DMS79 treated with DMSO at 0.1 percent for 48 hours (cell line): ENCODE results near the gene FOXO1.
"Not testable (repeated sequence)": the region's sequence is repeated elsewhere in the genome, so short reads cannot be mapped to it uniquely, and the experiment has no call there.

Experiments used
- DNase-seq: peaks from one replicate; lab custom pipeline; 2025; lab: John Stamatoyannopoulos, UW

The FOXO1 gene

GRCh38 chr13:40666045-40666932 is at the start of gene FOXO1:
TSS of gene FOXO1 (minus strand) at chr13:40666641. CDS start at chr13:40666212, 429 bp downstream.
- DNase-seq, result peak; percentile 44

GRCh38 chr13:40714433-40714832 is 48.0 kb upstream of the FOXO1 start:
- DNase-seq, result not testable (repeated sequence)

- no peak for DNase-seq
Measured at GRCh38 chr13:40706439-40706838, 40.0 kb upstream of the FOXO1 start.

- DNase-seq, result no peak
Measured at GRCh38 chr13:40697711-40698110, 31.3 kb upstream of the FOXO1 start.

- no peak for DNase-seq
Measured at GRCh38 chr13:40694426-40694825, 28.0 kb upstream of the FOXO1 start.

- no peak for DNase-seq
Measured at GRCh38 chr13:40692946-40693345, 26.5 kb upstream of the FOXO1 start.

GRCh38 chr13:40688781-40689180 is 22.3 kb upstream of the FOXO1 start:
- no peak for DNase-seq

- peak; percentile 53 for DNase-seq
Measured at GRCh38 chr13:40682449-40683240, 16.2 kb upstream of the FOXO1 start.

GRCh38 chr13:40681341-40682146 is 15.1 kb upstream of the FOXO1 start:
- peak; percentile 10 for DNase-seq

GRCh38 chr13:40680659-40681323 is 14.3 kb upstream of the FOXO1 start:
- DNase-seq, result no peak

GRCh38 chr13:40679480-40679985 is 13.1 kb upstream of the FOXO1 start:
- no peak for DNase-seq

- no peak for DNase-seq
Measured at GRCh38 chr13:40677064-40677463, 10.6 kb upstream of the FOXO1 start.

- no peak for DNase-seq
Measured at GRCh38 chr13:40676007-40676406, 9.6 kb upstream of the FOXO1 start.

GRCh38 chr13:40673414-40673813 is 7.0 kb upstream of the FOXO1 start:
- DNase-seq, result no peak

- no peak for DNase-seq
Measured at GRCh38 chr13:40672765-40673397, 6.4 kb upstream of the FOXO1 start.

- peak; percentile 62 for DNase-seq
Measured at GRCh38 chr13:40671956-40672764, 5.7 kb upstream of the FOXO1 start.

GRCh38 chr13:40670307-40670706 is 3.9 kb upstream of the FOXO1 start:
- no peak for DNase-seq

- no peak for DNase-seq
Measured at GRCh38 chr13:40668335-40668734, 1.9 kb upstream of the FOXO1 start.

GRCh38 chr13:40667622-40667978 is 1.2 kb upstream of the FOXO1 start:
- no peak for DNase-seq
